Right lobe of liver (tissue), 6 donors: ENCODE measurements around the gene ASTL. TPM values are rescaled to one million over a fixed set of nuclear protein-coding genes. Genes with fewer than 3 reads are reported as not detected.

Source experiments
- ATAC-seq, 4 donors: fragments of 200-7000 bp; cut with Tn5 transposase; one replicate each; pipeline ENCODE4 v1.9.1; 2020; ENCODE audit warnings: mild to moderate bottlenecking in 4 of 4, moderate library complexity in 4 of 4
- DNase-seq, 3 donors: peaks; one replicate each; pipeline ENCODE4 v3.0.0-alpha.2; 2020
- H3K27ac ChIP-seq, 3 donors: fragments of 200-600 bp; one replicate each; pipeline ENCODE4 v1.8.0; 2022
- H3K27me3 ChIP-seq, 2 donors: fragments of 200-600 bp; one replicate each; pipeline ENCODE4 v1.8.0; 2022
- H3K36me3 ChIP-seq, 4 donors: fragments of 200-600 bp; sonication (generic) in 1 of 4; one replicate each; pipeline versions ENCODE4 v1.5.1 to v1.8.0; 2017 to 2022; ENCODE audit warnings: control low read depth in 1 of 4
- H3K4me1 ChIP-seq, 4 donors: fragments of 200-600 bp; sonication (generic) in 1 of 4; one replicate each; pipeline versions ENCODE4 v1.5.1 to v1.8.0; 2017 to 2022; ENCODE audit warnings: control low read depth in 1 of 4
- H3K4me3 ChIP-seq, 3 donors: fragments of 200-600 bp; one replicate each; pipeline ENCODE4 v1.8.0; 2022
- H3K9me3 ChIP-seq, 4 donors: fragments of 200-600 bp; sonication (generic) in 1 of 4; one replicate each; pipeline versions ENCODE4 v1.5.1 to v1.8.0; 2017 to 2022; ENCODE audit warnings: control low read depth in 1 of 4
- POLR2A ChIP-seq: fragments of 450-650 bp; IDR thresholded peaks from one replicate; pipeline ENCODE4 v1.6.1; 2017; ENCODE audit warnings: antibody characterized with exemption, mild to moderate bottlenecking
- WGBS: methylation state at CpG from one replicate; pipeline ENCODE4 v1.1.6; 2018; ENCODE audit warnings: low coverage, low lambda C conversion rate; ENCODE audit not compliant: insufficient coverage; ENCODE audit errors: missing lambda C conversion rate; 5-methylcytosine and 5-hydroxymethylcytosine counted together
- intact Hi-C, 2 donors: fragments of 100-400 bp; cut with DNase I; formaldehyde crosslinking; loops; one replicate each; pipeline versions ENCODE4 v1.11.2 to v1.14.1; 2022
- total RNA-seq, 6 experiments: library from RNA; depleted of rRNA in 2 of 6; stranded (reverse); fragments of >200 nt in 2 of 6; fragmentation: NEBNext Ultra II Directional in 3 of 6; extraction: Animal tissue kit (Norgen Biotek cat#: 25700) in 3 of 6; gene quantifications; one replicate each; pipeline versions ENCODE4 v1.1.0 to v1.2.4, GENCODE V29; 2016 to 2023
- TF ChIP-seq, protein P1 (sequence below), 4 donors: fragments of 200-600 bp in 3 of 4; fragments of 450-650 bp in 1 of 4; IDR thresholded peaks; one replicate each; pipeline versions ENCODE4 v1.5.1 to v1.8.0; 2016 to 2022; ENCODE audit warnings: antibody characterized with exemption in 4 of 4, mild to moderate bottlenecking in 2 of 4
- donor health status: DM: no; HTN: yes; CAD: no.
- donor health status: DM: no; HTN: no; CAD: no.
- donor health status: DM: no; HTN: no; CAD: no.
- donor health status: DM: no; HTN: yes; CAD: no.
- donor health status: DM: no; HTN: yes; CAD: no.

The ASTL gene
- total RNA-seq, 6 experiments from 2014 or later: not detected

DNA sequence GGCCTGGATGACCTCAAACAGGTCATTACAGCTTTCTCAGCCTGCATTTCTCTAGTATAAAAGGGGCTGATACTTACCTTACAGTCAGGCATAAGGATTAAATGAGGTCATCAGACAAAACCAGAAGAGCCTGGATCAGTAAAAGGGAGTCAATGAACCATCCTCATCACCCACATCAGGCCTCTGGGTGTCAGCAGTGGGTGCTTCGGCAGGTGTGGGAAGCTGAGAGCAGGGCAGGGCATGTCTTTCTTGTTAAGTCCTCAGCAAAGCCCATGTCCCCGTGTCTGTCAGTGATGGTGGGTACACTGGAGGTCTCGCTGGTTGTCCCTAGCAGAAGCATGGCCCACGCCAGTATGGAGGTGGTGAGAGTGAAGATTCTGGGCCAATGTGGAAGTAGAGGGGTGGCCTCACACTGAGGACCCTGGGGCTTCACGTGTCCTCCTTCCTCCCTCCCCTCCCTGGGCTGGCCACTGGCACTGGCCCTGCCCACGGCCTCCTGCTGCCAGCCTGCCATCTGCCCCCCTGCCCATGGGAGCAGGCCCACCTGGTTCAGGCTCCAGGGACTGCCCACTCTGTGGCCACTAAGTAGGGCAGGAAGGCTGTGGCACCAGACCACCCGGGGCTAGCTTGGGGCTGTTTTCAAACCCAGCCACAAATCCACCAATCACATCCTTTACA, 26.3 kb downstream of the ASTL start:
- ATAC-seq (no peak), DNase-seq (peak in 2 of 3 donors; percentile 5 to 39)
- Histone ChIP-seq H3K4me3 (no peak overlapping the region), H3K27me3 (no peaks in the 10 kb centered on the region), H3K9me3 (no peaks in the 10 kb centered on the region), H3K27ac (no peak overlapping the region), H3K36me3 (no peaks in the 10 kb centered on the region), H3K4me1 (peaks cover 0 to 6% (median 0%) of the 10 kb centered on the region in 4 donors)
- 91% methylated on average over 4 of the region's 7 CpGs for WGBS
- TF ChIP-seq POLR2A: no peak
- TF ChIP-seq, protein P1, sequence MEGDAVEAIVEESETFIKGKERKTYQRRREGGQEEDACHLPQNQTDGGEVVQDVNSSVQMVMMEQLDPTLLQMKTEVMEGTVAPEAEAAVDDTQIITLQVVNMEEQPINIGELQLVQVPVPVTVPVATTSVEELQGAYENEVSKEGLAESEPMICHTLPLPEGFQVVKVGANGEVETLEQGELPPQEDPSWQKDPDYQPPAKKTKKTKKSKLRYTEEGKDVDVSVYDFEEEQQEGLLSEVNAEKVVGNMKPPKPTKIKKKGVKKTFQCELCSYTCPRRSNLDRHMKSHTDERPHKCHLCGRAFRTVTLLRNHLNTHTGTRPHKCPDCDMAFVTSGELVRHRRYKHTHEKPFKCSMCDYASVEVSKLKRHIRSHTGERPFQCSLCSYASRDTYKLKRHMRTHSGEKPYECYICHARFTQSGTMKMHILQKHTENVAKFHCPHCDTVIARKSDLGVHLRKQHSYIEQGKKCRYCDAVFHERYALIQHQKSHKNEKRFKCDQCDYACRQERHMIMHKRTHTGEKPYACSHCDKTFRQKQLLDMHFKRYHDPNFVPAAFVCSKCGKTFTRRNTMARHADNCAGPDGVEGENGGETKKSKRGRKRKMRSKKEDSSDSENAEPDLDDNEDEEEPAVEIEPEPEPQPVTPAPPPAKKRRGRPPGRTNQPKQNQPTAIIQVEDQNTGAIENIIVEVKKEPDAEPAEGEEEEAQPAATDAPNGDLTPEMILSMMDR (IDR thresholded peaks at IDR 0.05): no peak
- intact Hi-C loops: no loop called here

DNA sequence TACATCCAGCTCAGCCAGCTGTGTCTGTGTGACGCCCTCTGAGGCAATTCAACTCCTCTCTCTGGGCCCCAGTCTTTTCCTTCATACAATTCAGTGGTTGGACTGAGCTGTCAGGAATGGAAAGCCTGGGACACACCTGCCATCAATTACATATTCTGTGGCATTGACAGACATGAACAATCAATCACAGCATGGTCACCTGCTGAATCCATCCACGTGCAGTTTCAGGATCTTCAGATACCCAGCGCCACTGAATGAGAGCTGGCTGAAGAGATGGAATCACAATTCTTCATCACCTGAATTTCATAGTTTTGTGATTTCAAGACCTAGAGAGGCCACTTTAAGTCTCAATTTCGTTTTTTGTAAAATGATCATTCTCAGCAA, 27.1 kb downstream of the ASTL start:
- intact Hi-C loops: no loop called here
- no peaks in the 10 kb centered on the region for H3K4me1 ChIP-seq
- no peak overlapping the region for H3K4me3 ChIP-seq
- H3K27ac ChIP-seq: no peak overlapping the region
- DNase-seq (no peak), ATAC-seq (no peak)
- H3K9me3 ChIP-seq: no peaks in the 10 kb centered on the region
- WGBS: 52% methylated on average over 2 of the region's 4 CpGs
- TF ChIP-seq, protein P1 (IDR thresholded peaks at IDR 0.05): no peak
- no peak for TF ChIP-seq POLR2A
- H3K27me3 ChIP-seq: no peaks in the 10 kb centered on the region
- no peaks in the 10 kb centered on the region for H3K36me3 ChIP-seq

- TF ChIP-seq POLR2A: no peak
- TF ChIP-seq, protein P1 (IDR thresholded peaks at IDR 0.05): no peak
- DNase-seq: peak in 2 of 3 donors; percentile 10 to 41
These were observed 27.6 kb downstream of the ASTL start for GRCh38 chr2:96110621-96111256.

DNA sequence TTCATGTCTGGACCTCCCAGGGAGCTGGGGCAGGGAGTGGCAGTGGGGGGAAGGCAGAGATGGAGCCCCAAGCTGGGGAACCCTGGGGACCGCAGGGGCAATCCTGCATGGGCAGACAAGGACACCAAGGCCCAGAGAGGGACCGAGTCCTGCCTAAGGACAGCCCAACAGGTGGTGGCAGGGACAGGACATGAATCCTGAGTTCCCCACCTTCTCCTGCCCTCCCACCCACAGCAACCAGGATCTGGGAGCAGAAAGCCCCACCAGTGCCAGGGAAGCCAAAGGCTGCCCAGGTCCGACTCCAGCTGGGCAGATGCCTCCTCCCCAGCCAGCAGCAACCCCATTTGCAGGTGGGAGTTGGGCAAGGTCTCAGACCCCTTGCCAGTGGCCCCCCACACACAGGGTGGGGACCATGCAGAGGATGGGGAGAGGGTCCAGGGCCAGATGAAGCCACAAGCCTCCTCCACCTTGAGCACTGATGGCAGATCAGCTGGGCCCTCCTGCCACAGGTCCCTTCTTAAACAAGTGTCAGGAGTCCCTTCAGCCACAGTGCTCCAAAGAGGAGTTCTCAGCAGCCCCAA, 28.3 kb downstream of the ASTL start:
- WGBS: 80% methylated on average over 1 of the region's 3 CpGs
- intact Hi-C loops: no loop called here
- ATAC-seq (no peak), DNase-seq (peak in 2 of 3 donors; percentile 8 to 39)
- H3K9me3 ChIP-seq: no peaks in the 10 kb centered on the region
- no peaks in the 10 kb centered on the region for H3K4me1 ChIP-seq
- H3K36me3 ChIP-seq: no peaks in the 10 kb centered on the region
- no peak overlapping the region for H3K4me3 ChIP-seq
- H3K27me3 ChIP-seq: no peaks in the 10 kb centered on the region
- TF ChIP-seq, protein P1 (IDR thresholded peaks at IDR 0.05): no peak
- TF ChIP-seq POLR2A: no peak
- no peak overlapping the region for H3K27ac ChIP-seq

More at GRCh38 chr2:96110621-96111256, 27.6 kb downstream of the ASTL start:
- Histone ChIP-seq H3K4me3 (no peak overlapping the region), H3K27ac (no peak overlapping the region), H3K36me3 (no peaks in the 10 kb centered on the region), H3K9me3 (no peaks in the 10 kb centered on the region), H3K4me1 (no peaks in the 10 kb centered on the region), H3K27me3 (no peaks in the 10 kb centered on the region)
- intact Hi-C loops: no loop called here
- 82% methylated on average over 5 of the region's 13 CpGs for WGBS
- ATAC-seq: no peak
